NOMO-1 (cell line): ENCODE measurements around the gene PLSCR4.
"Not testable (repeated sequence)": the region's sequence is repeated elsewhere in the genome, so short reads cannot be mapped to it uniquely, and the experiment has no call there.

ENCODE experiments used
- DNase-seq, 2 experiments: peaks; one replicate each; lab custom pipeline; 2025; ENCODE audit not compliant: unreplicated experiment in 2 of 2; lab: John Stamatoyannopoulos, UW

Gene PLSCR4

GRCh38 chr3:146250449-146251382 is at the start of gene PLSCR4:
Gene PLSCR4, minus strand, starts transcription at chr3:146251105. Its CDS starts 29,034 bp downstream, at chr3:146222071.
- DNase-seq: no peak

- DNase-seq: not testable (repeated sequence)
Measured at GRCh38 chr3:146293401-146293800, 42.5 kb upstream of the PLSCR4 start.

- DNase-seq: no peak
Measured at GRCh38 chr3:146283781-146284445, 33.0 kb upstream of the PLSCR4 start.

- no peak for DNase-seq
Measured at GRCh38 chr3:146280864-146281263, 30.0 kb upstream of the PLSCR4 start.

- DNase-seq: no peak
Measured at GRCh38 chr3:146279951-146280350, 29.0 kb upstream of the PLSCR4 start.

- no peak for DNase-seq
Measured at GRCh38 chr3:146279013-146279412, 28.1 kb upstream of the PLSCR4 start.

- no peak for DNase-seq
Measured at GRCh38 chr3:146277953-146278631, 27.2 kb upstream of the PLSCR4 start.

GRCh38 chr3:146275476-146275875 is 24.6 kb upstream of the PLSCR4 start:
- no peak for DNase-seq

- DNase-seq: no peak
Measured at GRCh38 chr3:146274833-146275232, 23.9 kb upstream of the PLSCR4 start.

GRCh38 chr3:146273721-146274407 is 23.0 kb upstream of the PLSCR4 start:
- no peak for DNase-seq

- DNase-seq: no peak
Measured at GRCh38 chr3:146271180-146271579, 20.3 kb upstream of the PLSCR4 start.

- DNase-seq: no peak
Measured at GRCh38 chr3:146269271-146269670, 18.4 kb upstream of the PLSCR4 start.

- no peak for DNase-seq
Measured at GRCh38 chr3:146268535-146269219, 17.8 kb upstream of the PLSCR4 start.

- no peak for DNase-seq
Measured at GRCh38 chr3:146265720-146266119, 14.8 kb upstream of the PLSCR4 start.

GRCh38 chr3:146262371-146263110 is 11.6 kb upstream of the PLSCR4 start:
- no peak for DNase-seq

GRCh38 chr3:146259880-146260589 is 9.1 kb upstream of the PLSCR4 start:
- DNase-seq: no peak

- no peak for DNase-seq
Measured at GRCh38 chr3:146256851-146257486, 6.1 kb upstream of the PLSCR4 start.

GRCh38 chr3:146252445-146252844 is 1.5 kb upstream of the PLSCR4 start:
- not testable (repeated sequence) for DNase-seq
